Motor neuron (in vitro differentiated cells): ENCODE data around the gene GPD1. TPM values are rescaled to one million over a fixed set of nuclear protein-coding genes. Genes with fewer than 3 reads are reported as not detected.
"Not testable (repeated sequence)": the region's sequence is repeated elsewhere in the genome, so short reads cannot be mapped to it uniquely, and the experiment has no call there.

Experiments
- ATAC-seq, 8 experiments: fragments of 200-7000 bp; cut with Tn5 transposase; replicated peaks in 6 of 8; 2 replicates each; pipeline ENCODE4 v1.8.0; 2021; ENCODE audit warnings: mild to moderate bottlenecking in 8 of 8, moderate library complexity in 8 of 8
- H3K27ac ChIP-seq, 2 donors: fragments of 250-450 bp; sonication (Bioruptor Pico); 2 replicates each; pipeline ENCODE4 v1.9.0; 2021; ENCODE audit warnings: antibody characterized with exemption in 2 of 2, mild to moderate bottlenecking in 2 of 2, moderate library complexity in 1 of 2
- H3K4me1 ChIP-seq, 2 donors: fragments of 250-450 bp; sonication (Bioruptor Pico); replicated peaks in 1 of 2; 2 replicates each; pipeline ENCODE4 v1.6.1; 2021; ENCODE audit warnings: antibody characterized with exemption in 2 of 2, mild to moderate bottlenecking in 2 of 2, moderate library complexity in 1 of 2
- H3K4me3 ChIP-seq, 5 donors: fragments of 250-450 bp; sonication (Bioruptor Pico); 2 replicates each; pipeline ENCODE4 v1.9.0; 2021; ENCODE audit warnings: antibody characterized with exemption in 5 of 5, mild to moderate bottlenecking in 5 of 5, moderate library complexity in 4 of 5
- WGBS, 10 experiments: fragments of 450-650 bp; shearing (Covaris generic); methylation state at CpG; one replicate each; pipeline ENCODE4 v1.0.0; 2022; 5-methylcytosine and 5-hydroxymethylcytosine counted together
- in situ Hi-C, 9 experiments: fragments of 400-800 bp; cut with MboI; loops; one replicate each; pipeline ENCODE4 v1.15.0; 2021; ENCODE audit warnings: low sequenced_read_pairs in 9 of 9, low pct_unique_long_range_greater_than_20kb in 2 of 9; ENCODE audit not compliant: unreplicated experiment in 9 of 9
- total RNA-seq, 8 experiments: library from RNA; unstranded; fragments of 300-600 nt; gene quantifications; 2 replicates each; pipeline versions ENCODE4 v1.2.3 to v1.2.4, GENCODE V29; 2022

GPD1 gene
- total RNA-seq, 8 experiments from 2014 or later = 0.43 to 7.5 (median 1.1) TPM

DNA sequence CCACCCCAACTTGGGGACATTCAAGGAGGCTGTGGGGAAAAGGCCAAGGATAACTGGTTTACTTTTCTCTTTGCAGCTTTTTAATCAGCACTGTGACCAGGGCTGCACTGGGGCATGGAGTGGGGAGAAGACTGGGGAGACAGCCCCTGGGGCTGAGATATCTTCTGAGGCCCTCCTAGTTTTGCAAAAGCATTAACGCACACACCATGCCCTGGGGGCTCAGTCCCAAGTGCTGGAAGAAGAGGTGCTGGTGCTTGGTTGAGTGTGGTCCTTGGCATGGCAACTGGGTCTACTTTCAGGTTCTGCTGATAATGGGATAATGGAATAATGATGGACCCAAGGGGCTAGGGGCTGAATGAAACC, 28.0 kb upstream of the GPD1 start:
- in situ Hi-C loops = loop anchor here in 2 of 9 experiments (10.0 kb wide), 2 partner anchors 99 to 111 kb away; partner anchors contain the start of gene AQP5 (in 1 of the 2)
- ATAC-seq = no peak
- Histone ChIP-seq H3K27ac (no peak overlapping the region), H3K4me3 (no peak overlapping the region), H3K4me1 (no peaks in the 10 kb centered on the region)
- 86 to 100% methylated on average over 1 of the region's 1 CpG; no CpG with 5 or more reads in 8 of the 10 experiments for WGBS, 10 experiments

- in situ Hi-C loops = loop anchor here in 2 of 9 experiments (10.0 kb wide), 2 partner anchors 98 to 112 kb away; partner anchors contain the start of gene AQP5 (in 1 of the 2)
- WGBS, 10 experiments = 80 to 100% (median 85%) methylated on average over 1 to 8 of the region's 12 CpGs; no CpG with 5 or more reads in 5 of the 10 experiments
- peaks cover 0 to 6% of the 10 kb centered on the region in 2 donors for H3K4me1 ChIP-seq
- ATAC-seq = no peak
- H3K27ac ChIP-seq = no peak overlapping the region
- H3K4me3 ChIP-seq = no peak overlapping the region
These were observed 26.7 kb upstream of the GPD1 start for GRCh38 chr12:50077099-50077498.

- in situ Hi-C loops = loop anchor here in 2 of 9 experiments (10.0 kb wide), 2 partner anchors 97 to 113 kb away; partner anchors contain the start of gene AQP5 (in 1 of the 2)
- Histone ChIP-seq H3K4me1 (peaks cover 2 to 16% of the 10 kb centered on the region in 2 donors), H3K4me3 (no peak overlapping the region), H3K27ac (no peak overlapping the region)
- no peak for ATAC-seq
- no CpG with 5 or more reads among the region's 10 CpGs for WGBS, 10 experiments
These were observed 25.5 kb upstream of the GPD1 start for GRCh38 chr12:50078281-50078680.

- H3K27ac ChIP-seq = no peak overlapping the region
- ATAC-seq = no peak
- in situ Hi-C loops = loop anchor here in 3 of 9 experiments (10.0 kb wide), 2 partner anchors 95 to 115 kb away; partner anchors contain the start of gene AQP5 (in 1 of the 3)
- WGBS, 10 experiments = 80 to 92% (median 88%) methylated on average over 1 to 3 of the region's 5 CpGs; no CpG with 5 or more reads in 7 of the 10 experiments
- H3K4me1 ChIP-seq = peaks cover 6 to 20% of the 10 kb centered on the region in 2 donors
- no peak overlapping the region for H3K4me3 ChIP-seq
These were observed 24.0 kb upstream of the GPD1 start for GRCh38 chr12:50079771-50080170.

GRCh38 chr12:50081096-50081808, 22.6 kb upstream of the GPD1 start:
- no peak for ATAC-seq
- in situ Hi-C loops = loop anchor here in 1 of 9 experiments (10.0 kb wide), 1 partner anchor 94 kb away; no protein-coding TSS in a partner anchor
- H3K4me1 ChIP-seq = peaks cover 8 to 24% of the 10 kb centered on the region in 2 donors

DNA sequence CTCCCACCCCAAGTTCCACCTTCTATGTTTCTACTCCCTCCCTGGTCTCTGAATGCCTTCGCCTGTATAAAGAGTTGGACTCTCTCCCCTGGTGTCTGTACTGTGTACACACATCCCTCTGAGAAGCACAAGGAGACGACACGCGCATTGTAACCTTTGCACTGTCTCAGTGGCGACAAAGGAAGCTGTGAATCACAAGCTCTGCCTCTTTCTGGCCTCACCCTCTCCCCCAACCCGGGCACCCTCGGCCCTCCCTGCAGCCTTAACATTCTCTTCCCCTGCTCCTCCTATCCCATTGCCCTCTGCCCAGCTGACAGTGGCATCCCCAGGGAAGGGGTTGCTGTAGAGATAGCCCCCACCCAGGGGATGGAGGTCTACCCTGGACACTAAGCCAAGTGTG, 21.2 kb upstream of the GPD1 start:
- in situ Hi-C loops = loop anchor here in 1 of 9 experiments (10.0 kb wide), 1 partner anchor 92 kb away; no protein-coding TSS in a partner anchor
- Histone ChIP-seq H3K4me1 (peaks cover 8 to 24% of the 10 kb centered on the region in 2 donors), H3K27ac (no peak overlapping the region), H3K4me3 (no peak overlapping the region)
- 60 to 100% (median 80%) methylated on average over 1 to 3 of the region's 7 CpGs; no CpG with 5 or more reads in 7 of the 10 experiments for WGBS, 10 experiments
- peak in 1 of 8 experiments; percentile 27 for ATAC-seq

More at GRCh38 chr12:50081096-50081808, 22.6 kb upstream of the GPD1 start:
- no peak overlapping the region for H3K4me3 ChIP-seq
- no peak overlapping the region for H3K27ac ChIP-seq
- WGBS, 10 experiments = 30 to 100% (median 53%) methylated on average over 1 to 3 of the region's 46 CpGs; no CpG with 5 or more reads in 5 of the 10 experiments

- in situ Hi-C loops = loop anchor here in 1 of 9 experiments (10.0 kb wide), 1 partner anchor 92 kb away; no protein-coding TSS in a partner anchor
- H3K27ac ChIP-seq = no peak overlapping the region
- WGBS, 10 experiments = 100% methylated on average over 1 of the region's 1 CpG; no CpG with 5 or more reads in 8 of the 10 experiments
- peaks cover 8 to 24% of the 10 kb centered on the region in 2 donors for H3K4me1 ChIP-seq
- ATAC-seq = no peak
- no peak overlapping the region for H3K4me3 ChIP-seq
These were observed 20.5 kb upstream of the GPD1 start for GRCh38 chr12:50083301-50083700.

DNA sequence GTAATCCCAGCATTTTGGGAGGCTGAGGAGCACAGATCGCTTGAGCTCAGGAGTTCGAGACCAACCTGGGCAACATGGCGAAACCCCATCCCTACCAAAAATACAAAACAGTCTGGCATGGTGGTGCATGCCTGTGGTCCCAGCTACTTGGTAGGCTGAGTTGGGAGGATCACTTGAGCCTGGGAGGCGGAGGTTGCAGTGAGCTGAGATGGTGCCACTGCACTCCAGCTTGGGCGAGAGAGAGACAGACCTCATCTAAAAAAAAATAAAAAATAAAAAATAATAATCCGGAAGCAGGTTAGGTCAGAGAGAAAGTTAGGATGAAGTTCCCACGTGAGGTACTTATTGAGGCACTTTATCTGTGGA, 19.4 kb upstream of the GPD1 start:
- H3K4me3 ChIP-seq = peak overlapping the region; percentile 76 to 97 (median 85)
- 0 to 100% (median 28%) methylated on average over 1 to 5 of the region's 7 CpGs; no CpG with 5 or more reads in 2 of the 10 experiments for WGBS, 10 experiments
- in situ Hi-C loops = loop anchor here in 1 of 9 experiments (10.0 kb wide), 1 partner anchor 90 kb away; no protein-coding TSS in a partner anchor
- H3K4me1 ChIP-seq = peaks cover 8 to 24% of the 10 kb centered on the region in 2 donors
- not testable (repeated sequence) for ATAC-seq
- H3K27ac ChIP-seq = peak overlapping the region in 1 of 2 donors; percentile 8

DNA sequence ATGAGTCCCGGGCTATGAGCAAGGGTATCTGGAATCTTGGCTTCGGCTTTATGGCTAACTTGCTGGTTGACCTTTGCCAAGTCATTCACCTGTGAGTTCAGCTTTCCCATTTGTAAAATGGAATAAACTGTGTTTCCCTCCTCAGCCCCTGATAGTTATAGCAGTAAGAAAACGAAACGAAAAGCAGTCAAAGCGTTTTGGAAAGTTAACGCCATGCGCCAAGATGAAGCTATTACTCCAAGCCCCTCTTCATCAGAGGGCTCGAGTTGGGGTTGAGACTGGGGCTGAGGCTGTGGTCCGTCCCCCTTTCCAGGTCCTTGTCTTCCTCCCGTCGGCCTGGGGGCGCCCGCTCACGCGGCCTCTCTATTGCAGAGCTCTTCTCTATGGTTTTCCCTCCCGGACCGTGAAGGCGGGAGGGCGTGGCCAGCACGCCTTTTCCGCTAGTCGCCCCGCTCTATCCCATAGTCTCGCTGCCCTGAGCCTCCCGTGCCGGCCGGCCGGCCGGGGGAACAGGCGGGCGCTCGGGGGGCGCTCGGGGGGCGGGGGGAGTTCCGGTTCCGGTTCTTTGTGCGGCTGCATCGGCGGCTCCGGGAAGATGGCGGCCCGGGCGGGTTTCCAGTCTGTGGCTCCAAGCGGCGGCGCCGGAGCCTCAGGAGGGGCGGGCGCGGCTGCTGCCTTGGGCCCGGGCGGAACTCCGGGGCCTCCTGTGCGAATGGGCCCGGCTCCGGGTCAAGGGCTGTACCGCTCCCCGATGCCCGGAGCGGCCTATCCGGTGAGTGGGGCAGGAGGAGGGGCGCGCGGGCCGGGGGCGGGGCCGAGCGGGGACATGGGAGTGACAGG, 18.8 kb upstream of the GPD1 start, which contains the start of gene SMARCD1:
SMARCD1 (plus strand) TSS at position 568 of the 840 bp plus-strand sequence; CDS start at position 596, 28 bp downstream.
- in situ Hi-C loops = loop anchor here in 1 of 9 experiments (10.0 kb wide), 1 partner anchor 90 kb away; no protein-coding TSS in a partner anchor
- 0 to 8% (median 0%) methylated on average over 1 to 15 of the region's 69 CpGs for WGBS, 10 experiments
- H3K4me1 ChIP-seq = peaks cover 8 to 24% of the 10 kb centered on the region in 2 donors
- H3K4me3 ChIP-seq = peak within 1 kb of the TSS; percentile 76 to 97 (median 85)
- H3K27ac ChIP-seq = peak within 1 kb of the TSS; percentile 97
- peak; percentile 82 to 98 (median 96) for ATAC-seq

DNA sequence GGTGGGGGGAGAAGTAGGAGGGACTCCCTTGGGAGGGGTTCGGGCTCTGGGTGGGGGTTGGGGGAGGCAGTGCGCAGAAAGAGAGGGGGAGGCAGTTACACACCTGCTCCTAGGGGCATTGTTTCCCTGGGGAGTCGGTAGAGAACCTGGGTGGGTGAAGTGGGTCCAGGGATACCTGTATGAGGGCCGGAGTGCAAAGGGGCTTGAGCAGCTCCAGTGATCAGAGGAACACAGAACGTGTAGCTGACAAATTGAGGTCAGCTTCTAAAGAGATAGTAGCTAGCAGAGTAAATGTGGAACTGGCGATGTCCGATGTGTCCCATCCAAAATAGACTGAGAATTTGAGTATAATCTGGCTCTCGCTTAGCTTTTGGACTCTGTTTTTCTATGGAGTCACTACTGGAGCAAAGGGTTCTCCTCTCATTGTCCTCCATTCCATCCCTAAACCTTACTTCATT, 18.2 kb upstream of the GPD1 start:
- peak overlapping the region; percentile 97 for H3K27ac ChIP-seq
- peak in 1 of 8 experiments; percentile 3 for ATAC-seq
- in situ Hi-C loops = loop anchor here in 1 of 9 experiments (10.0 kb wide), 1 partner anchor 89 kb away; no protein-coding TSS in a partner anchor

GRCh38 chr12:50086148-50086547, 17.7 kb upstream of the GPD1 start:
- peak overlapping the region; percentile 76 to 97 (median 85) for H3K4me3 ChIP-seq
- H3K4me1 ChIP-seq = peaks cover 8 to 24% of the 10 kb centered on the region in 2 donors
- in situ Hi-C loops = loop anchor here in 1 of 9 experiments (10.0 kb wide), 1 partner anchor 89 kb away; no protein-coding TSS in a partner anchor
- H3K27ac ChIP-seq = no peak overlapping the region
- ATAC-seq = no peak
- 60 to 100% (median 73%) methylated on average over 1 to 3 of the region's 5 CpGs; no CpG with 5 or more reads in 6 of the 10 experiments for WGBS, 10 experiments

More for the DNA sequence above, 18.2 kb upstream of the GPD1 start:
- 0 to 60% (median 31%) methylated on average over 1 to 4 of the region's 8 CpGs; no CpG with 5 or more reads in 4 of the 10 experiments for WGBS, 10 experiments
- Histone ChIP-seq H3K4me1 (peaks cover 8 to 24% of the 10 kb centered on the region in 2 donors), H3K4me3 (peak overlapping the region; percentile 76 to 97 (median 85))

DNA sequence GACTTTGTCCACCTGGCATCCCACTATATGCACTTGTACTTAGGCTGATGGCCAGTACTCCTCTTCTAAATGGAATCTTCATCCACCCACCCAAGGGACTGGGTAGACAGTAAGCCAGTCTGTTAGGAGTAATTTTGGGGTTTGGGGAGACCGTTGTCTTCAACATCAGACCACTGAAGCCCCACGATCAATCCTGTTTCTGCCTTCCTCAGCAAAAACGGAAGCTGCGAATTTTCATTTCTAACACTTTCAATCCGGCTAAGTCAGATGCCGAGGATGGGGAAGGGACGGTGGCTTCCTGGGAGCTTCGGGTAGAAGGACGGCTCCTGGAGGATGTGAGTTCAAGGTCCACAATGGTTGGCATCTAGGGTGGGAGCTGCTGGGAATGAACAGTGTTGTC, 16.7 kb upstream of the GPD1 start:
- no peak overlapping the region for H3K4me3 ChIP-seq
- in situ Hi-C loops = loop anchor here in 1 of 9 experiments (10.0 kb wide), 1 partner anchor 88 kb away; no protein-coding TSS in a partner anchor
- H3K4me1 ChIP-seq = peaks cover 8 to 17% of the 10 kb centered on the region in 2 donors
- H3K27ac ChIP-seq = no peak overlapping the region
- no peak for ATAC-seq
- 20 to 100% (median 89%) methylated on average over 1 to 8 of the region's 9 CpGs; no CpG with 5 or more reads in 3 of the 10 experiments for WGBS, 10 experiments
